Left ventricle myocardium inferior (tissue), 1 donor: ENCODE data around the gene XRCC4. TPM values are rescaled to one million over a fixed set of nuclear protein-coding genes. Genes with fewer than 3 reads are reported as not detected.

ENCODE experiments used
- DNase-seq: peaks from one replicate; pipeline ENCODE4 v3.0.0-alpha.2; 2020
- H3K27ac ChIP-seq: fragments of 200-600 bp; replicated peaks from 2 replicates; pipeline ENCODE4 v1.8.0; 2021
- H3K27me3 ChIP-seq: fragments of 200-600 bp; 2 replicates; pipeline ENCODE4 v1.8.0; 2021; ENCODE audit warnings: low read depth
- H3K36me3 ChIP-seq: fragments of 200-600 bp; 2 replicates; pipeline ENCODE4 v1.8.0; 2021
- H3K4me1 ChIP-seq: fragments of 200-600 bp; 2 replicates; pipeline ENCODE4 v1.8.0; 2021
- H3K4me3 ChIP-seq: fragments of 200-600 bp; 2 replicates; pipeline ENCODE4 v1.8.0; 2021; ENCODE audit warnings: mild to moderate bottlenecking, moderate library complexity
- H3K9me3 ChIP-seq: fragments of 200-600 bp; replicated peaks from 2 replicates; pipeline ENCODE4 v1.8.0; 2021
- CTCF ChIP-seq: fragments of 200-600 bp; IDR thresholded peaks from 2 replicates; pipeline ENCODE4 v1.8.0; 2021; ENCODE audit warnings: antibody characterized with exemption, mild to moderate bottlenecking, borderline replicate concordance
- intact Hi-C: fragments of 100-400 bp; cut with micrococcal nuclease; formaldehyde crosslinking; loops from one replicate; pipeline ENCODE4 v1.11.0; 2022
- total RNA-seq: library from RNA; stranded (reverse); fragmentation: NEBNext Ultra II Directional; extraction: Animal tissue kit (Norgen Biotek cat#: 25700); gene quantifications from one replicate; pipeline ENCODE4 v1.2.1, GENCODE V29; 2021
- donor health status: DM: no; HTN: yes; CAD: no; lungs with severe emphysema.

XRCC4 gene
- total RNA-seq, 1 donor from 2014 or later: 5.2 TPM

- H3K9me3 ChIP-seq: no peaks in the 10 kb centered on the region
- intact Hi-C loops: no loop called here
- no peak for DNase-seq
- no peaks in the 10 kb centered on the region for H3K36me3 ChIP-seq
- TF ChIP-seq CTCF: no peak
- H3K4me3 ChIP-seq: no peak overlapping the region
- H3K27ac ChIP-seq: no peak overlapping the region
- no peaks in the 10 kb centered on the region for H3K27me3 ChIP-seq
- no peaks in the 10 kb centered on the region for H3K4me1 ChIP-seq
These were observed 294.4 kb downstream of the XRCC4 start for GRCh38 chr5:83371726-83372125.

GRCh38 chr5:83374547-83374946 lies 297.2 kb downstream of the XRCC4 start:
- Histone ChIP-seq H3K27me3 (no peaks in the 10 kb centered on the region), H3K4me1 (no peaks in the 10 kb centered on the region), H3K4me3 (no peak overlapping the region), H3K9me3 (no peaks in the 10 kb centered on the region), H3K36me3 (no peaks in the 10 kb centered on the region), H3K27ac (peak overlapping the region; percentile 73)
- intact Hi-C loops: no loop called here
- TF ChIP-seq CTCF: no peak
- no peak for DNase-seq

- Histone ChIP-seq H3K9me3 (no peaks in the 10 kb centered on the region), H3K4me3 (no peak overlapping the region), H3K36me3 (no peaks in the 10 kb centered on the region), H3K4me1 (no peaks in the 10 kb centered on the region), H3K27me3 (no peaks in the 10 kb centered on the region), H3K27ac (peak overlapping the region; percentile 73)
- TF ChIP-seq CTCF: no peak
- intact Hi-C loops: no loop called here
- DNase-seq: no peak
These were observed 297.9 kb downstream of the XRCC4 start for GRCh38 chr5:83375049-83375745.

GRCh38 chr5:83376461-83376860 lies 299.1 kb downstream of the XRCC4 start:
- TF ChIP-seq CTCF: no peak
- H3K9me3 ChIP-seq: no peaks in the 10 kb centered on the region
- H3K27me3 ChIP-seq: no peaks in the 10 kb centered on the region
- H3K27ac ChIP-seq: peak overlapping the region; percentile 48
- intact Hi-C loops: no loop called here
- no peaks in the 10 kb centered on the region for H3K4me1 ChIP-seq
- no peaks in the 10 kb centered on the region for H3K36me3 ChIP-seq
- no peak overlapping the region for H3K4me3 ChIP-seq
- no peak for DNase-seq

GRCh38 chr5:83377131-83377865 lies 300.0 kb downstream of the XRCC4 start:
- DNase-seq: no peak
- no peaks in the 10 kb centered on the region for H3K9me3 ChIP-seq

More at GRCh38 chr5:83377131-83377865, 300.0 kb downstream of the XRCC4 start:
- intact Hi-C loops: no loop called here
- Histone ChIP-seq H3K27me3 (no peaks in the 10 kb centered on the region), H3K36me3 (no peaks in the 10 kb centered on the region), H3K27ac (peak overlapping the region; percentile 48), H3K4me1 (no peaks in the 10 kb centered on the region), H3K4me3 (no peak overlapping the region)
- no peak for TF ChIP-seq CTCF
